ENCODE measurements around the gene MAGI3.
"Not testable (repeated sequence)": the region's sequence is repeated elsewhere in the genome, so short reads cannot be mapped to it uniquely, and the experiment has no call there.

- not testable (repeated sequence) for TF ChIP-seq CTCF, POLR2A (IDR thresholded peaks at IDR 0.05)
These were observed 88.3 kb downstream of the MAGI3 start for GRCh38 chr1:113478427-113479195.
